Kidney (tissue), 14 donors: ENCODE results near the gene UNKL. TPM values are rescaled to one million over a fixed set of nuclear protein-coding genes. Genes with fewer than 3 reads are reported as not detected.
A peak's percentile ranks its signal among the peaks of the same experiment; 100 is the strongest.
"Not testable (repeated sequence)": the region's sequence is repeated elsewhere in the genome, so short reads cannot be mapped to it uniquely, and the experiment has no call there.

ENCODE experiments used
- DNase-seq, 5 donors: peaks; one replicate each; pipeline ENCODE4 v3.0.0-alpha.2; 2013 to 2020
- FAIRE-seq: peaks from 2 replicates; lab custom pipeline; 2012; peaks lifted over from hg19 to GRCh38; lab: Jason Lieb, UNC
- H3K27ac ChIP-seq, 2 donors: one replicate each; pipeline ENCODE4 v1.7.0; 2013; ENCODE audit warnings: low read depth in 2 of 2, low read length in 2 of 2, inconsistent platforms in 1 of 2
- H3K27me3 ChIP-seq: one replicate; pipeline ENCODE4 v1.7.1; 2013; ENCODE audit warnings: low read length, inconsistent platforms; ENCODE audit not compliant: control insufficient read depth, insufficient read depth
- H3K36me3 ChIP-seq, 3 donors: one replicate each; pipeline versions ENCODE4 v1.7.0 to v1.7.1; 2013; ENCODE audit warnings: low read length in 3 of 3, control low read depth in 1 of 3, inconsistent platforms in 1 of 3; ENCODE audit not compliant: insufficient read depth in 3 of 3, control insufficient read depth in 2 of 3
- H3K4me1 ChIP-seq, 3 donors: one replicate each; pipeline versions ENCODE4 v1.7.0 to v1.7.1; 2013; ENCODE audit warnings: low read length in 3 of 3, inconsistent platforms in 1 of 3, low read depth in 1 of 3; ENCODE audit not compliant: control insufficient read depth in 2 of 3, insufficient read depth in 2 of 3
- H3K4me3 ChIP-seq, 3 donors: one replicate each; pipeline versions ENCODE4 v1.7.0 to v1.8.1; 2013; ENCODE audit warnings: low read length in 3 of 3, control low read depth in 1 of 3, inconsistent platforms in 1 of 3
- H3K9ac ChIP-seq, 3 donors: one replicate each; pipeline versions ENCODE4 v1.7.0 to v1.7.1; 2013; ENCODE audit warnings: low read length in 3 of 3, control low read depth in 1 of 3, inconsistent platforms in 1 of 3
- H3K9me3 ChIP-seq, 3 donors: one replicate each; pipeline versions ENCODE4 v1.7.0 to v1.7.1; 2013; ENCODE audit warnings: low read length in 3 of 3, control low read depth in 1 of 3, inconsistent platforms in 1 of 3; ENCODE audit not compliant: control insufficient read depth in 2 of 3, insufficient read depth in 1 of 3
- intact Hi-C: fragments of 100-400 bp; cut with DNase I; formaldehyde crosslinking; loops from one replicate; pipeline ENCODE4 v1.11.1; 2022
- polyA plus RNA-seq: library from polyadenylated mRNA; stranded (reverse); fragments of 350-450 nt; fragmentation: Illumina TruSeq; extraction: RNeasy Lipid Tissue Mini Kit (QIAGEN cat#74804); gene quantifications from one replicate; pipeline ENCODE4 v1.2.3, GENCODE V29; 2014; ENCODE audit warnings: low read depth, low replicate concordance; ENCODE audit not compliant: insufficient read depth
- total RNA-seq: library from RNA; stranded (reverse); fragmentation: NEBNext Ultra II Directional; extraction: Animal tissue kit (Norgen Biotek cat#: 25700); gene quantifications from one replicate; pipeline ENCODE4 v1.2.1, GENCODE V29; 2021
- TF ChIP-seq, protein P1 (sequence below): IDR thresholded peaks from 3 replicates; pipeline ENCODE4 v1.5.1; 2012; ENCODE audit warnings: mild to moderate bottlenecking, moderate library complexity, borderline replicate concordance; ENCODE audit not compliant: insufficient read depth; ENCODE audit errors: extremely low read depth
- donor health status: control.
- donor health status: control.
- donor health status: control.
- donor health status: control.
- donor health status: control.
- donor health status: DM: yes; HTN: yes; CAD: no.
- donor health status: Normal renal cell carcinoma (clear cell type).

Gene UNKL
- total and polyA plus RNA-seq, 2 donors from 2014 or later, result 5.5 to 26.0 TPM

DNA sequence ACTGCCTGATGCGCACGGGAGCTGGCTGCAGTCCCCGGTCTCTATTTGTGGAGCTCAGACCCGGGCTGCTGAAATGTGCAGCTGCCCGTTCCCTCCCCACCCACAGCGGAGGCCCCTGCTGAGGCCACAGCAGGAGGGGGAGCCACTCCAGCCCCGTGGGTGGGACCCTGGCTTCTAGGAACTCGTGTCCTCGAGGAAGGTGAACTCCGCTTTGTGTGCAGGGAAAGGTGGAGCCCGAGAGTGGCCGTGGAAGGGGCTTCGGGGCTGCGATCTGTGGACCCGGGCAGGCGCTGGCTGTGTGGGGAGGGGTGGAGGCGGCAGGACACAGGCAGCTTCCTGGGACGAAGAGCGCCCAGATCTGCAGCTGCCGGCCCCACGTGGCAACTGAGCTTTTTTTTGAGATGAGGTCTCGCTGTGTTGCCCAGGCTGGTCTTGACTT, 26.9 kb upstream of the UNKL start:
- DNase-seq (no peak), FAIRE-seq (no peak)
- Histone ChIP-seq H3K9me3 (no peaks in the 10 kb centered on the region), H3K27me3 (no peaks in the 10 kb centered on the region), H3K27ac (no peak overlapping the region), H3K4me1 (no peaks in the 10 kb centered on the region), H3K4me3 (no peak overlapping the region), H3K9ac (no peak overlapping the region), H3K36me3 (no peaks in the 10 kb centered on the region)
- intact Hi-C loops, result no loop called here
- TF ChIP-seq, protein P1, sequence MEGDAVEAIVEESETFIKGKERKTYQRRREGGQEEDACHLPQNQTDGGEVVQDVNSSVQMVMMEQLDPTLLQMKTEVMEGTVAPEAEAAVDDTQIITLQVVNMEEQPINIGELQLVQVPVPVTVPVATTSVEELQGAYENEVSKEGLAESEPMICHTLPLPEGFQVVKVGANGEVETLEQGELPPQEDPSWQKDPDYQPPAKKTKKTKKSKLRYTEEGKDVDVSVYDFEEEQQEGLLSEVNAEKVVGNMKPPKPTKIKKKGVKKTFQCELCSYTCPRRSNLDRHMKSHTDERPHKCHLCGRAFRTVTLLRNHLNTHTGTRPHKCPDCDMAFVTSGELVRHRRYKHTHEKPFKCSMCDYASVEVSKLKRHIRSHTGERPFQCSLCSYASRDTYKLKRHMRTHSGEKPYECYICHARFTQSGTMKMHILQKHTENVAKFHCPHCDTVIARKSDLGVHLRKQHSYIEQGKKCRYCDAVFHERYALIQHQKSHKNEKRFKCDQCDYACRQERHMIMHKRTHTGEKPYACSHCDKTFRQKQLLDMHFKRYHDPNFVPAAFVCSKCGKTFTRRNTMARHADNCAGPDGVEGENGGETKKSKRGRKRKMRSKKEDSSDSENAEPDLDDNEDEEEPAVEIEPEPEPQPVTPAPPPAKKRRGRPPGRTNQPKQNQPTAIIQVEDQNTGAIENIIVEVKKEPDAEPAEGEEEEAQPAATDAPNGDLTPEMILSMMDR, result no peak

GRCh38 chr16:1439699-1440074, 25.2 kb upstream of the UNKL start:
- H3K27me3 ChIP-seq, DNase-seq, FAIRE-seq, intact Hi-C loops, H3K4me3 ChIP-seq, H3K36me3 ChIP-seq, H3K9ac ChIP-seq, H3K9me3 ChIP-seq, H3K27ac ChIP-seq, H3K4me1 ChIP-seq: not testable (repeated sequence)

- intact Hi-C loops, result no loop called here
- Histone ChIP-seq H3K4me3 (no peak overlapping the region), H3K27me3 (no peaks in the 10 kb centered on the region), H3K9ac (no peak overlapping the region), H3K36me3 (no peaks in the 10 kb centered on the region), H3K27ac (no peak overlapping the region), H3K9me3 (no peaks in the 10 kb centered on the region), H3K4me1 (no peaks in the 10 kb centered on the region)
- TF ChIP-seq, protein P1, result no peak
- FAIRE-seq, result no peak
- DNase-seq, result no peak
These were observed 24.7 kb upstream of the UNKL start for GRCh38 chr16:1439058-1439698.

DNA sequence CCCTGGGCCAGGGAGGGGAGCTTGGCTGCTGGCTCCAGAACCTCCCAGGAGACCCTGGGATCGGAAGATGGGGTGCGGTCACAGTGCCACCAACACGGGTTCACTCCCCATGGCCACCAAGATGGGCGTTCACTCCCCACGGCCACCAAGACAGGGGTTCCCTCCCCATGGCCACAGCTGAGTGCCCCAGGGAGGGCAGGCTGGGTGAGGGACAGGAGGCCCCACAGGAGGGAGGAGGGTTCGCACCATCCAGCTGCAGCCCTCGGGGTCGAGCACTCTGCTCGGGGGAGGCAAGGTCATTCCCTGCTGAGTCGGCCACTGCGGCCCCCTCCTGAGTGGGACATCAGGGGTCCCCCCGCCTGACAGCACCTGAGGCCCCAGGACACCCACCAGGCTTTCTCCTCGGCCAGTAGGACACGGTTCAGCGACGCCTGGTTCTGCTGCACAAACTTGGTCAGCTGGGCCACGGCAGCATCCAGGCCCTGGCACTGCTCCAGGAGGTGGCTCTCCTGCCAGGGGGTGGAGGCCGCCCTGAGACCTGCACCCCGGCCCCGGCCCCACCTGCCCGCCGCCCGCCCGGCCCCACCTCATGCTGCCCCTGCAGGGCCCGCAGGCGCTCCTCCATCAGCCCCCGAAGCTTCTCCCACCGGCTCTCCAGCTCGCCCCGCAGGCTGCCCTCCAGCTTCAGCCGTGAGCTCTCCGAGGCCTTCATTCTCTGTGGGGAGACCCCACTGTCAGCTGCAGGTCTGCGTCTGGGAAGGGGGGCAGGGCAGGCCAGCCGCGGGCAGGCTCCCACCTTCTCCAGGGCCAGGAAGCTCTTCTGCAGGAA, 23.9 kb upstream of the UNKL start:
- intact Hi-C loops, result no loop called here
- FAIRE-seq, result no peak
- TF ChIP-seq, protein P1, result no peak

More for the DNA sequence above, 23.9 kb upstream of the UNKL start:
- Histone ChIP-seq H3K4me3 (no peak overlapping the region), H3K36me3 (no peaks in the 10 kb centered on the region), H3K27ac (no peak overlapping the region), H3K4me1 (no peaks in the 10 kb centered on the region), H3K27me3 (no peaks in the 10 kb centered on the region), H3K9me3 (no peaks in the 10 kb centered on the region), H3K9ac (no peak overlapping the region)
- peak in 1 of 5 donors; percentile 31 for DNase-seq
